DND-41 (cell line): Measurements from ENCODE around the gene FBXW11.

Experiments used
- EZH2 ChIP-seq: IDR thresholded peaks from 3 replicates; pipeline ENCODE4 v1.6.1; 2012; ENCODE audit warnings: borderline replicate concordance, low read depth, mild to moderate bottlenecking, moderate library complexity, low read length, inconsistent platforms; ENCODE audit not compliant: severe bottlenecking
- TF ChIP-seq, protein P1 (sequence below): IDR thresholded peaks from 2 replicates; pipeline ENCODE4 v1.5.1; 2012; ENCODE audit warnings: borderline replicate concordance, low read length, moderate library complexity, mild to moderate bottlenecking; ENCODE audit not compliant: poor library complexity, severe bottlenecking; ENCODE audit errors: extremely low read depth

DNA sequence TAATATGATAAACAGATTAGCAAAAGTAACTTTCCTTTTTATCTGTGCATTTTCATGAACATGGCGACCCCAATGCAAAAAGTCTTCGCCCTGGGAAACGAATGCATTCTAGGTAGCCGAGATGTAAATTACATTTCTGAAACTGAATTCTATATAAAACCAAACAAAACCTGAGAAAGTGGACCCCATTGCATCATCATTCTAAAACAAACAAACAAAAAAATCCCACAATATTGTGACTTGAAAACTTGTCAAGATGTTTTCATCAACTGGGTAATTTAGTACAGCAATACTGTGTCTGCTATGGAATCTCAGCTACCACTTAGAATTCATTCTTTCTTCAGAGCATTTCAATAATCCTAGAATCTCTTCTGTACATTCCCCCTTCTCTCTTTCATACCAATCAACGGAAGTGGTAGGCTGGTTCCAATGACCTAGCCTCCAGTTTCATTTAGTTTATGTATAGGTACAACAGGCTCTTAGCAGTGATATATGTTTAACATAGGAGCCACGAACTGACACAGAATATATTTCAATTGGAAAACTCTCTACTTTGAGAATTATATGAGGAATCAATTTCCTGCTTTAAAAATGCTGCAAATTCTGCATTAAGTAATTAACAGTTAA lies 85.6 kb downstream of the FBXW11 start:
- TF ChIP-seq, protein P1, sequence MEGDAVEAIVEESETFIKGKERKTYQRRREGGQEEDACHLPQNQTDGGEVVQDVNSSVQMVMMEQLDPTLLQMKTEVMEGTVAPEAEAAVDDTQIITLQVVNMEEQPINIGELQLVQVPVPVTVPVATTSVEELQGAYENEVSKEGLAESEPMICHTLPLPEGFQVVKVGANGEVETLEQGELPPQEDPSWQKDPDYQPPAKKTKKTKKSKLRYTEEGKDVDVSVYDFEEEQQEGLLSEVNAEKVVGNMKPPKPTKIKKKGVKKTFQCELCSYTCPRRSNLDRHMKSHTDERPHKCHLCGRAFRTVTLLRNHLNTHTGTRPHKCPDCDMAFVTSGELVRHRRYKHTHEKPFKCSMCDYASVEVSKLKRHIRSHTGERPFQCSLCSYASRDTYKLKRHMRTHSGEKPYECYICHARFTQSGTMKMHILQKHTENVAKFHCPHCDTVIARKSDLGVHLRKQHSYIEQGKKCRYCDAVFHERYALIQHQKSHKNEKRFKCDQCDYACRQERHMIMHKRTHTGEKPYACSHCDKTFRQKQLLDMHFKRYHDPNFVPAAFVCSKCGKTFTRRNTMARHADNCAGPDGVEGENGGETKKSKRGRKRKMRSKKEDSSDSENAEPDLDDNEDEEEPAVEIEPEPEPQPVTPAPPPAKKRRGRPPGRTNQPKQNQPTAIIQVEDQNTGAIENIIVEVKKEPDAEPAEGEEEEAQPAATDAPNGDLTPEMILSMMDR: no peak
- no peak for TF ChIP-seq EZH2
